T-helper 9 cell (primary cell): ENCODE data around the gene OAF.

Source experiments
- DNase-seq: peaks from one replicate; pipeline ENCODE4 v3.0.0-alpha.2; 2020

Gene OAF

DNA sequence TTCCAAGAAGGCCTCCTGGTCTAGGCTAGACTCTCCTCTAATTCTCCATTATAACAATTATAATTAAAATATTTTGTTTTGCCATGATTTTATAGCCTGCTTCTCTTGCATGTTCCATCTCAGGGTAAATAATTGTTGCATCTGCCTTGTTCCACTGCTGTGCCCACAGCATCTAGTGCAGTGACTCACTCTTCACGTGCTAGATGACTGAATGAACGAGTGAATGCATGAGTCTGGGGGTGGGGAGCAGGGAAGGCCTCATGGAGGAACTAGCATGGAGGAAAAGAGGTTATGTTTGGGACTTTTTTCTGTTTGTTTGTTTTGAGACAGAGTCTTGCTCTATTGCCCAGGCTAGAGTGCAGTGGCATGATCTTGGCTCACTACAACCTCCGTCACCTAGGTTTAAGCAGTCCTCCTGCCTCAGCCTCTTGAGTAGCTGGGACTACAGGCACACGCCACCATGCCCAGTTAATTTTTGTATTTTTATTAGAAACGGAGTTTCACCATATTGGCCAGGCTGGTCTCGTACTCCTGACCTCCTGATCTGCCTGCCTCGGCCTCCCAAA is 5.2 kb upstream of the OAF start:
- no peak for DNase-seq

DNA sequence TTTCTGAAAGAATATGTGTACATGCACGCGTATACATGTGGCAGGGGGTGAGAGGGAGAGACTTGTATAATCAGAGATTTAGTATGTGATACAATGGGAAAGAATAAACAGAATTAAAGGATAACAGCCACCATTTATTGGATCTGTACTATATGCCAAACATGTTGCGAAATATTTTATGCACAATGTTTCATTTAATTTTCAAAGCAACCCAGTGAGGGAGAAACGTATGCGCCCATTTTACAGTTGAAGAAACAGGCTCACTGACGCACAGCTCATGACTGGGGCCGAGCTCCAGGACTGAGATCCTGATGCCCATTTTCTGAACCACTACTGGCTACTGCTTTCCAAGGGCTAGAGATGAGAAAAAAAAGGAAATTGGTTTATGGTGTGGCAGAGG is 3.3 kb upstream of the OAF start:
- DNase-seq, result no peak

DNA sequence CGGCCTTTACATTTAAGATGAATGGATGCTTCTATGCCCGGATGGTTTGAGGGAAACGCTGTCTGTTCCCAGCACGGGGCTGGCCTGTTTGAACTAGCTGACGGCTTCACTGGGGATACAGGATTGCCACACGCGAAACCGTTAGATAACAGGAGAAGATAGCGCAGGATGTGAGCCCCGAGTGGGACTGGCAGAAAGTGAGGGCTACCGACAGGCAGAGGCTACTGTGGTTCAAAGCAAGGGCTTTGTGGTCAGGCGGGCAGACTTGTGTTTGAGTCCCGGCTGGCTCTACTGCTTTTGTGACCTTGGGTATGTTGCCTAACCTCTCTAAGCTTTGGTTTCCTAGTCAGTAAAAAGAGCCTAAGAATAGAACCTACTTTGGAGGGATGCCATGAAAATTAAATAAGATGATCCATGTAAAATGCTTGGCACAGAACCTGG is 2.8 kb upstream of the OAF start:
- no peak for DNase-seq

DNA sequence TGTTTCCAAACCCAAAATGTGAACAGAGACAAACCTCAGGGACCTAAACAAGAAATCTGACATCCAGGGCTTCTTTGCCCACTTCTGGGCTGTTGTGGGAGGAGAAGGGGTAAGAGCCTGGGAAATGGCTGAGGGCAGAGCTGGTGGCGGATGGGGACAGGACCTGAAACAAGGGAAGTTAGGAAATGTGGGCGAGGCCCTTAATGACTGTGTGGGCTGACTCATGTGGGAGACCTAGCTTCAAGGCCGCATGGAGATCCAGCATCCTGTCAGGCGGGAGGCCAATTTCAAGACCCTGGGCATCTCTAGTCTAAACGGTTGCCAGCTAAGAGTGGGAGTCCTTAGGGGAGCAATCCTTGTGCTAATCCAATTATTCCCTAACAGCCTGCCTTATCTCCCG is 2.1 kb upstream of the OAF start:
- DNase-seq, result no peak

DNA sequence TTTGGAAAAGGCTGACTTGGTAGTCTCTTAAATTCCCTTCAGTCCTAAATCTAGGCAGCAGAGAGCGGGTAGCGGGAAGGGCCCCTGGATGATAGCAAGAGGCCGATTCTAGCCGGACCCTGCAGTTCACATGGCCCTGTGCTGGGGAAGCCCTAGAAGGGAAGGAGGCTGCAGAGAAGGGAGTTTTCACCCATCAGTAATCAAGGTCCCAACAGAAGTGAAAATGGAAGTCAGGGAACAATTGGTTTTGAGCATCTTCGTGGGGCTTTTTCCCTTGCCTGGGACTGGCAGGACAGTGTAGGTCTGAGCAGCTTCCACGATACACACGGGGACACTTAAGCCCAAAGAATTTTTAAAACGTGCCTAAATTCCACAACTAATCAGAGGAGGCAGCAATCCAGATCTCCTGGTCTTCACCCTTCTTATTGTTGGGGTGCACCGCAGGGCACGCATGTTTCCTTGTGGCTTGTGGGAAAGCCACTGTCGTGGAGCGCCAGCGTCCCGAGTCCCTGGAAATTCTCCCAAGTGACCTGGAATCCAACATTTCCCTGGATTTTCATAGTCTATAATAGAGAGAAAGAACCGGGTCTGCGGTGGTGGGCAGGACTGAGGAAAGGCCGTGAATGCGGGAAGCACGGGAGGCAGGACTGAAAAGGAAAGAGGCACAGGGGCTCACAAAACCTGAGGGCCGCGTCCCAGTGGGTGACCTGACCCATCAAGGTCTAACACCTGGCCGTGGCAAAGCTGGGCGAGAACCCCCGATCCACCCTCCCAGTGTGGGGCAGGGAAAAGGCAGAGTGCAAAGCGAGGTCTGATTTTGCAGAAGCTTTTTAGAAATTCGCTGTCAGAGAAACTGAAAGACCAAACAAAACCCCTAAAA is 846 bp upstream of the OAF start:
- no peak for DNase-seq

DNA sequence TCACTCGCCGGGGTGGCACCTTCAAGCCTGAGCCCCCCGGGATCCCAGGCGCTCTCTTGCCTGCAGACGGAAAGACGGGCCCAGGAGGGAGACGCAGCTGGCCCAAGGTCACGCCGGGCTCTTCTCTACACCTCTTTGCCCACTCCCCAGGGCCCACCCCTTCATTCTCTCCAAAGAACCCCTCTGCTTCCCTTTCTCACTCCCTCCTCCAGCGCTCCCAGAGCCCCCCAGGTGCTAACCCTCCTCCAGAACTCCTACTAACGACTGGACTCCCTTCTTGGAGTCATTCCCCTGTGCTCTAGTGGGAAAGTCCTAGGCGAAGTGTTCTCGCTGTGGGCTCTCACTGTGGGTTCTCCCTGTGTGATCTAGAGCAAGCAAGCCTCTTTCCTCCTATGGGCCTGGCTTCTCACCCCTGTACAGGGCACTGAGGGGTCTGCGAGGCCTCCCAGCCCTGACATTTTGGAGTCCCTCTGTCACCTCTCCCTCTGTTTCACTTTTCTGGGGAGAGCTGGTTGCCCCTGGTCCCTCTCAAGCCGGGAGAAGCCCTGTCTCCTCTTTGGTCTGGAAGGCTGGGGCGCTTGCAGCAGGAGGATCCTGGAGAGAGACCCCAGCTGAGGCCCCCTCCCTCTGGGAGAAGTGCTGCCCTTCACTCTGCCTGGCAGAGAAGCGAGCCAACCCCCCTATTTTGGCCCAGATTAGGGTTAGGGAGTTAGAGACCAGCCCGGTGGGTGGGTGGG is 858 bp downstream of the OAF start:
- DNase-seq, result no peak

DNA sequence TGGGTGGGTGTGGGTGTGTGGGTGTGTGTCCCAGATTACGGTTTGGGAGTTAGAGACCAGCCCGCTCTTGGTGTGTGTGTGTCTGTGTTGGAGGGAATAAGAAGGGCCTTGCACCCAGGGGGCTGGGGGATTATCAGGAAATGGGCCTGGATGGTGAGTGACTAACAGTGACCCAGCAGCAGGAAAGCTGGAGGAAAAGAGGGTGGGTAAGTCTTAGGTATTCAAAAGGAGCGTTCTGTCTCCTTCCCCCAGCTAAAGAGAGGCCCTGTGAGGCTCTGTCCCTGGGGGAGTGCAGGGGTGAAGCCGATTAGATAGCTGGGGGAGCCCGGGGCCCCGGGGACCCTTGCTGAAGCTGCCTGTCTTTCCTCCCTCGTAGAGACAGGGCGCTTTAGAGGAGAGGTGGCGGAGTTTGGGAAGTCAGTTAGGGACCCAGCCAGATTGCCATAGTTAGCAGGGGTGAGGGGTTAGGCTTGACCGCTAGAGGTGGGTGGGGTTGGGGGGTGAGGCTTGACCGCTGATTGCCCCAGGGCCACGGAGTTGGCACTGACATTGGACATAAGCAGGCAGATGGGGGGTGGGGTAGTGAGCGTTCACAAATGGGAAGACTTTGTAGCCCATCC is 1.5 kb downstream of the OAF start:
- no peak for DNase-seq

DNA sequence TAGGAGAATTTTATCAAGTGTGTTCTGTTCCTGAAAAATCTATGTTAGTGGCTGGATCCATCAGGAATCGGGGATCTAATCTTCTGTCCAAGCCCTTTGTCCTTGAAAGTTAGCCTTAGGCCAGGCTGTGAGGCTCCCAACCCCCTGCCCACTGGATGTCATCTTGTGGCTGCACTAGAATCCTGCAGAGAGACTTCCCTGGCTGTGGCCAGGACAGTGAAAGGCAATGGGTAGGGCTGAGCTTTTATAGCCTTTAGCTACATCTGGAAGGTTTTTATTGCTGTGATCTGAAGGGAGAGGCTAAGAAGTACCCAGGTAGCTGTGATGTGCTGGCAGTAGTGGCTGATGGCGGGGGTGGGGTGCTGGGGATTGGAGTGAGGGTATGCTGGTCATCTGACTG is 2.1 kb downstream of the OAF start:
- no peak for DNase-seq

DNA sequence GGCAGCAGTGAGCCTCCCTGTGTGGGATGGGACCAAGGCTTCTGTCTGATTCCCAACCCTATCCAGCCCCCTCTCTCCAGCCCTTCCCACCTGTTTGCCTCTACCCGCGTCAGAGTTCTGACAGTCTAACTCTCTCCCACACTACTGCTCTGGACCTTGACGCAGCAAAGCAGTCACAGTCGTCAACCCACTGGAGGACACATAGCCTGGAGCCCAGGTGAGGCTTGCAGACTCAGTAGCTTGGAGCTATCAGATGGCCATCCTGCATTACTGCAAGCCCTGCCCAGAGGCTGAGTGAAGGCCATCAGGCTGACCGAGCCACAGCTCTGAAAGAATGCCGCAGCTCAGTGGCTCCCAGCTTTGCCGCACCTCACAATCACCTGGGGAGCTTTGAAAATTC is 3.7 kb downstream of the OAF start:
- no peak for DNase-seq

DNA sequence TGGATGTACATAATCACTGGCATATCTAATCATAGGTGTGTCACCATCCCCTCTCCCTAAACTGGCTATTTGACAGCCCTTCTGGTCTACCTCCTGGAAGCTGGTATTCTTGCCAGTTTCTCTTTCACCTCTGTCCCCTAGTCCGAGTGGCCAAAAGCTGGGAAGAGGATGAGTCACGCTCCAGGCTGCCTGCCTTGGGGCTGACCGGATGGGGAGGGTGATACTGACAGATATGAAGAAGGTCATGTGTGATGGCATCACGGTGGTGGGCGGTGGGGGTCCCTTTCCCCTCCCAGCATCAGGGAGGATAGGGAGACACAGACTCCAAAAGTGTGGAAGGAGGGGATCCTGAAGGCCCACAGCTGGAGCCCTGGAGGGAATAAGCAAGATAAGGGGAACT is 4.8 kb downstream of the OAF start:
- no peak for DNase-seq

DNA sequence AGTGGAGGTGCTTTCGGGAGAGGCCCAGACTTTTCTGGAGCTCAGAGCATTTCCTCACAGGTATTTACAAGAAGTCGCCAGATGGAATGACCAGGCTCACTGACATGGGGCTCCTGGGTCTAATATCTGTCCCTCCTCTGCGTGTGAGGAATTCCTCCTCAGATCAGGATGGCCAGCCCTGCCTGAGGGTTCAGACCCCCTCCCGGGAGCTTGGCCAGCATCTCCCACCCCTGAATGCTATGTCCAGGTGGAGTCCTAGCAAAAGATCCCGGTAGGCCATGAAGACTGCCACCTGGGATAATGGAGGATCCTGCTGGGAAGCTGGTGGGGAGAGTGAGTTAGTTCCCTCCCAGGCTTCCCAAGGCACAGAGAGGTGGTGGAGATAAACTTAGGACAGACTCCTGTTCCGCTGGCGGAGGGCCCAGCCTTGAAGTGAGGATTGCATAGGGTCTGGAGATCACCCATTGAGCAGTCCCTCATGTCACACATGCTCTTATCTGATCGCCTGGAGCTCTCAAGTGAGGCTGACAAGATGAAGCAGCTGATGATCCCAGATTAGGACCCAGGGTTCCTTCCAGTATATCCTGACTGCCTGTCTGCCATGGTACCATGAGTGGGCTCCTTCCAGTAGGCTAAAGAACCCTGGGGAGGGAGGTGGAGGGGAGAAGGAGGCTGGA is 5.7 kb downstream of the OAF start:
- no peak for DNase-seq

DNA sequence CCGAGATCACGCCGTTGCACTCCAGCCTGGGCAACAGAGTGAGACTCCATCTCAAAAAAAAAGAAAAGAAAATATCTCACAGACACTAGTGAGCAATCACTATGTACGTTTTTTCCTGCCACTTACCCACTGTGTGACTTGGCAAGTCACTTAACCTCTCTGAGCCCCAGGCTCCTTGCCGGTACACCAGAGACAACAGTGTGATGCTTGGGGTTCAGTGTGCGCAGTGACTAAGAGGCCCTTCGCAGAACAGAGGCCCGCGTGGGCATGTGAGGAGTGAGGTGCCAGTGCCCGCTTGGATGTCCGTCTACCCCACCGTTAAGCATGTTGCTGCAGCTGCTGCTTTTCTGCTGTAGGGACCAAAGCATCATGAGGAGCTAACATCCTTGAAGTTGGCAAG is 6.7 kb downstream of the OAF start:
- DNase-seq, result no peak

DNA sequence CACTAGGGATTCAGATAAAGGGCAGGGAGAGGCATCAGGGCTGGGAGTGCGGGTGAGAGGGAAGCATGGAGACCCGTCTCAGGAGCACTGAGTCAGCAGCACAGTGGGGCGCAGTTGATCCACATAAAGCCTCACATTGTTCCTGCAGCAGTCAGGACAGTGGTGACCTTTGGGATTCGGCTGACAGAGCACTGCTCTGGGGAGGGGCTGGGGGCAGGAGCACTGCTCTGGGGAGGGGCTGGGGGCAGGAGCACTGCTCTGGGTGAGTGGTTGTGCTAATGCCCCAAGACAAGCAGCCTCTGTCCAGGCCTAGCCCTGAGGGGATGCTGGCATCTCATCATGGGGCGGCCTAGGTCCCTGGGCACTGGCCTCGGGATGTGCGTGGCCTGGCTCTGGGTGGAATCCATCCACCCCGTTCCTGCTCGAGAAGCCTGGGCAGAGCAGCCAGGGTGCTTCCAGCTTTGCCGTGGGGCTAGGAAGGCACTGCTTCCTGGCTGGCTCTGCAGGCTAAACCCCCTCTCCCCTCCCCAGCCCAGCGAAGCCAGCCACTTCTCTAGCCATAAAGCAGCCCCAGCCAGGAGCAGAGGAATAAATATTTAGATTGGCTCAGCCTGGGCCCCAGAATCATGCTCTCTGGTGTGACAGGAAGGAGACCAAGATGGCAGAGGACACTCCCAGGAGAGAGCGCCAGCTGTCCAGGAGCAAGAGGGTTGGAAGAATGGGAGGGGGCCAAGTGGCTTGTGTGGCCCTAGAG is 7.3 kb downstream of the OAF start:
- DNase-seq, result no peak

DNA sequence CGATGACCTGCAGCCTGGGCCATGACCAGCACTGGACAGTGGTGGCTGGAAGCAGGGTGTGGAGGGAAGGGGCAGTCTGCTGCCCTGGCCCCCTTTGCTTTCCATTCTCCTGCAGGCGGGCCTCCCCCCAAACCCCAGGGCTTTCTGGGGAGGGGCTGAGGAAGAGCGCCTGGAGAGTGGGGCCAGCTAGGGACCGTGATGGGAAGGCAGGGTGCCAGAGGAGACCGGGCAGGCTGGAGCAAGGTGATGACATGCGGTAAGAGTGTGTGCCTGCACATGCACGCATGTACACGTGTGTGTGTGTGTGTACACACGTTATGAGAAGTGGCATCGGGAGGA is 7.8 kb downstream of the OAF start:
- no peak for DNase-seq

DNA sequence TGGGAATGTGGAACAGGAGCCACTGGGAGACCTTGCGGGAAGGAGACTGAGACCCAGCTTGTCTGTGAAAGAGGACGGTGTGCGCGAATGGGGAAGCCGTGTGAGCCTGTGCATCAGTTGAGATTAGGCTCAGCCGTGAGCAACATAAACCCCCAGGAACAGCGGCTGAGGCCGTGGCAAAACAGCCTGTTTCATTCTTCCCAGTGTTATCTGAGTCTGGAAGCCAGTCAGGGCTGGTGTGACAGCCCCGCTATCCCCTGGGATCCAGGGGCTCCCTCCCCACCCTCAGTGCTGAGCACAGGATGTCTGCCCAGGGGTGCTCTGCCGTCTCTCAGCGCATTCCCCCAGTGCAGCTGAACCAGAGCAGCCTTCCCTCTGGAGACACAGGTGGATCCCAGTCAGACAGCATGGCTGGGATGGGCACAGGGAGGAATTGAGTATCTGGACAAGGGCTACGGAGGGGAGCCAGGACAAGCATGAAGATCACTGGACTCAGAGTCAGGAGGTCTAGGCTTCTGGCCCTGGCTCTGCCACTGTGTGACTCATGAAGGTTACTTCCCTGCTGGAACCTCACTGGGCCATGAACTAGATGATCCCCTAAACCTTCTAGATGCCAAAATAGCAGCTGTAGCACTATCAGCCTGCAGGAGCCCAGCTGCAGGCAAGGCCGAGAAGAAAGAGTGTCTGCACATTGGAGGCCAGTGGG is 8.6 kb downstream of the OAF start:
- no peak for DNase-seq

DNA sequence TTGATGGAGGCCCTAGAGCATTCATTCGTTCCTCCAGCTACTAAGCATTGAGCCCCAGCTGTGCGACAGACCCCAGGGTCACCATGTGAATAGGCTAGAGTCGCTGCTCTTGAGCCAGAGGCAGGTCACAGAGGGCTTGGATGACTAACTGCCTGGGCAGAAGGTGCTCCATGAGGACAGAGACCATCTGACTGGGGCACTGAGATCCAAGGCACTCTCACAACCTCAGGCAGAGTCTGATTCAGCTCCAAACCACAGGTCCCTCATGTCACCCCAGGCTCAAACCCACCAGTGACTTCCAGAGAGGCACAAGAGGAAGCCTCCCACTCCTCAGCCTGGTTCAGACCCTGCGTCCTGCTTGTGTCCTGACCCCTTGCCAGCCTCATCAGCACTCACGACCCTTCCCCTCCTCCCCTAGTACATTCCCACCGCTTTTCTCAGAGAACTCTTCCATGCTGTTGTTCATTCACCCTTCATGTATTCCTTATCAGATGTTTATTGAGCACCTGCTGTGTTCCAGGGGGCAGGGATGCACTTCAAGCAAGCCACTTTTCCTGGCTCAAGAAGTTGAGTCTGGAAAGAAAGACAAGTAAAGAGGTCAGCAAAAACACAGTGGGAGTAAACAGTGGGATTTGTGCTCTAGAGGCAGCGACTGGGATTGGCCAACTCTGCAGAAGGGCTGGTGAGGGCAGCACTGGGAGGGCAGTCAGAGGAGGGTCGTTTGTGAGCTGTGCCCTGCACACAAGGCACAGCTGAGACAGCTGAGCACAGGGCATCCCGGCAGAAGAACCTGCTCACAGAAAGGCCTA is 9.3 kb downstream of the OAF start:
- DNase-seq, result no peak

DNA sequence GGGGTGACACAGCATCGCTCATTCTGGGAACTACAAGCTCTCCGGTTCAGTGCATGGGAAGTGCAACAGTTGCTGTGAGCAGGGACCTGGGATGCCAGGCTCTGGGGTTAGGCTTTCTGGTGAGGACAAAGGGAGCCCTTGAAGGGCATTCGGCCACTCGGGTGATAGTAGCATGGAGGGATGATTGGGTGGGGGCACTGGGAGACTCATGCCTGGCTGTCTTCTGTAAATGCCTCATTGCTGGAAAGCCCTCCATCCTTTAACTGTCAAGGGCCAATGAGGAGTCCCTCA is 9.9 kb downstream of the OAF start:
- DNase-seq, result no peak

DNA sequence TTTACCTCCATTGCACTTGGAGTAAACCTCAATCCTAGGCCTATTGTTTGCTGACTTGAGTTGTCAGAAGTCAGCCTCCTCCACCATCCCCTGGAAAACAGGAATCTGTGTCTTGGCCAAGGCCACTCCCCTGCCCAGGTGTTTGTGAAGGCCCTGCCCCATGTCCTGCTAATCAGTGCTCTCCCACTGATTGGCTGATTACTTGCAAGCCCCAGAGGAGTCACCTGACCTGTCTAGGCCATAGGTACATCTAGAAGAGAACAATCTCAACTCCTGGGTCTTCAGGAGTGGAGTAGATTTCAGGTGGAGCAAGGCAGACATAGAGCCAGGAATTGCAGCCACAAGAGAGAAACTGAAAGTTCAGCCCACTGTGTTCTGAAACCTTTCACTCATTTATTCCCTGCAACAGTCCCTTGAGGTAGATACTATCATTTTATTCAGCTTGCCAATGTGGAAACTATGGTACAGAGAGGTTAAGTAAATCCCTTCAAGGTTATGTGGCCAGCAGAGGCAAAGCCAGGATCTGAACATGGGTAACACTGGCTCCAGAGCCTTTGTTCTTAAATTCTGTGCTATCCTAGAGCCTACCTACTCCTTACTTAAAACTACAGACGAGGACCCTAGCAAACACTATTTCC is 10.4 kb downstream of the OAF start:
- DNase-seq, result no peak

DNA sequence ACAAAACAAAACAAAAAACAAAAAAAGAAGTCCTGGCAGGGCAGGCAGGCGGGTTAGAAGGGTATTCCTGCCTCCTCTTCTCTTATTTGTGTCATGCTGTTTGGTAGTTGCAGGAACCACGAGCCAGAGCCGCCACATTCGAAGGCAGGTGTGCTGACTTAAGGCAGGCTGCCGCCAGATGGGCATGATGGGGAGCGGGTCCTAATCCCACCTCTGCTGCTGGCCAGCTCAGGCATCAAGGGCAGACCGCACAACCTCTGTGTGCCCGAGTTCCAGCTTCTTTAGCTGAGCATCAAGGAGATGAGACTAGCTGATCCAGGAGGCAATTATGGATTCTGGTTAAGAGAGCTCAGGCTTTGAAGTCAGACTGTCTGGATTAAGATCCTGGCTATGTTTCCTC is 12.1 kb downstream of the OAF start:
- no peak for DNase-seq

DNA sequence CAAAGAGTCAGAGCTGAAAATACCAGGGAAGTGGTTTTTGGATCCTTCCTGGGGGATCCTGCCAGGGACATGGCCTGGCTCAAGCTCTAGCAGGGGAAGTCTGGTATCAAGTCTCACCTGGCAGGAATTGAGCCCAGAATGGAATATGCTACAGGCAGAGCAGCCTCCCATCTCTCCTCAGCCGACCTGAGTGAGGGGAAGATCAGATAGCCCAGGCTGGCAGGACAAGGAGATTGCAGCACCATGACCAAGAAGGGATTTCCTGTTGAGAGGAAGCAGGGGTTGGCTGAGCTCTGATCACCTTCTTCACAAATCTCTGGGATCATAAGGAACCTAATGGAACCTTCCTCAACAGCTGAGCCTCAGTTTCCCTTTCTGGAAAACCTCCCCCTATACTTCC is 13.0 kb downstream of the OAF start:
- no peak for DNase-seq

DNA sequence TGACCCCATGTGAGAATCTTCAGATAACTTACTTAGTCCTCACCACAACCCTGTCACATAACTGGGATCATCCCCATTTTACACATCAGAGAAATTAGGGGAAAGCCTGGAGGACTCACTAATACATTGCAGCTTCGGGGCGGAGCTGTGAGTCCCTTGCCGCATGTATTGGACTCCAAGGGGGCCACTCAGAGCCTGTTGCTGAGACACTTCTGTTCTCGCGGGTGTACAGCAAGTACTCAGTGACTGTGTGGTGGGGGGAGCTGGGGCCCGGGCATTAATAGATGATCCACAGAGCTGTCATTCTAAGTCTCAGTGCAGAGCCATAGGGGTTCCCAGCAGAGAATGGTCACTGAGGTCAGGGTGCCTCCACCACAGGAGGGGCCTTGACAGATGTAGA is 13.5 kb downstream of the OAF start:
- DNase-seq, result no peak
